IMR-90 (cell line): ENCODE measurements around the gene MINK1. TPM values are rescaled to one million over a fixed set of nuclear protein-coding genes. Genes with fewer than 3 reads are reported as not detected.
A peak's percentile ranks its signal among the peaks of the same experiment; 100 is the strongest.

Source experiments
- ATAC-seq: fragments of 200-7000 bp; cut with Tn5 transposase; 2 replicates; pipeline ENCODE4 v1.9.1; 2020; ENCODE audit warnings: low read depth, mild to moderate bottlenecking, moderate library complexity
- BruUV-seq: library from RNA; stranded (reverse); fragments of 400-500 nt; replicated peaks from 2 replicates; lab custom pipeline; 2021; lab: Mats Ljungman, UMichigan
- CTCF ChIA-PET: fragments of 300-600 bp; formaldehyde crosslinking; extraction: SDS; loops from one replicate; lab custom pipeline; 2021; ENCODE audit warnings: antibody characterized with exemption; lab: Yijun Ruan, JAX
- POLR2A ChIA-PET: fragments of 300-600 bp; sonication (Branson Sonifier 250); formaldehyde crosslinking; loops from one replicate; lab custom pipeline; 2022; ENCODE audit warnings: antibody characterized with exemption; ENCODE audit not compliant: unreplicated experiment; lab: Charles Lee
- DNase-seq: peaks from one replicate; pipeline ENCODE4 v3.0.0; 2013
- H2AFZ ChIP-seq: replicated peaks from 2 replicates; pipeline ENCODE3; 2013; ENCODE audit warnings: low read length, mild to moderate bottlenecking; ENCODE audit not compliant: poor library complexity
- H2AK5ac ChIP-seq: 2 replicates; pipeline ENCODE4 v1.6.1; 2013; ENCODE audit warnings: low read depth, low read length, inconsistent platforms
- H2AK9ac ChIP-seq: replicated peaks from 2 replicates; pipeline ENCODE3; 2013; ENCODE audit warnings: mild to moderate bottlenecking, low read depth, low read length, moderate library complexity; ENCODE audit not compliant: poor library complexity
- H2BK120ac ChIP-seq: 2 replicates; pipeline ENCODE4 v1.6.1; 2013; ENCODE audit warnings: low read depth, low read length, inconsistent platforms
- H2BK15ac ChIP-seq: 3 replicates; pipeline ENCODE4 v1.6.1; 2013; ENCODE audit warnings: low read depth, low read length, inconsistent platforms
- H2BK20ac ChIP-seq: 2 replicates; pipeline ENCODE4 v1.6.1; 2013; ENCODE audit warnings: low read depth, mild to moderate bottlenecking, inconsistent platforms, low read length, moderate library complexity
- H2BK5ac ChIP-seq: 2 replicates; pipeline ENCODE4 v1.6.1; 2013; ENCODE audit warnings: mild to moderate bottlenecking, low read depth, low read length, inconsistent platforms; ENCODE audit not compliant: poor library complexity, severe bottlenecking
- H3K14ac ChIP-seq: replicated peaks from 2 replicates; pipeline ENCODE4 v1.6.1; 2013; ENCODE audit warnings: low read depth, low read length, inconsistent platforms
- H3K18ac ChIP-seq: 2 replicates; pipeline ENCODE4 v1.6.1; 2013; ENCODE audit warnings: low read depth, low read length, control low read depth
- H3K23ac ChIP-seq: 2 replicates; pipeline ENCODE4 v1.6.1; 2013; ENCODE audit warnings: low read depth, low read length, inconsistent platforms
- H3K27ac ChIP-seq: 2 replicates; pipeline ENCODE4 v1.5.1; 2013; ENCODE audit warnings: mild to moderate bottlenecking, control low read depth, low read length; ENCODE audit not compliant: insufficient read depth
- H3K27me3 ChIP-seq: 2 replicates; pipeline ENCODE4 v1.6.1; 2013; ENCODE audit warnings: low read length; ENCODE audit not compliant: control insufficient read depth, insufficient read depth
- H3K36me3 ChIP-seq: 2 replicates; pipeline ENCODE4 v1.6.1; 2013; ENCODE audit warnings: low read length, mixed read lengths; ENCODE audit not compliant: control insufficient read depth, insufficient read depth
- H3K4ac ChIP-seq: 2 replicates; pipeline ENCODE4 v1.6.1; 2013; ENCODE audit warnings: low read depth, low read length, inconsistent platforms
- H3K4me1 ChIP-seq: 2 replicates; pipeline ENCODE4 v1.6.1; 2013; ENCODE audit warnings: low read length, mixed read lengths; ENCODE audit not compliant: control insufficient read depth, insufficient read depth
- H3K4me2 ChIP-seq: 2 replicates; pipeline ENCODE4 v1.6.1; 2013; ENCODE audit warnings: low read depth, mild to moderate bottlenecking, control low read depth, low read length, moderate library complexity
- H3K4me3 ChIP-seq: 2 replicates; pipeline ENCODE4 v1.5.1; 2013; ENCODE audit warnings: low read depth, mild to moderate bottlenecking, control low read depth, low read length, moderate library complexity; ENCODE audit not compliant: insufficient read depth
- H3K56ac ChIP-seq: 2 replicates; pipeline ENCODE4 v1.6.1; 2013; ENCODE audit warnings: low read length, inconsistent platforms; ENCODE audit not compliant: insufficient read depth; ENCODE audit errors: extremely low read depth
- H3K79me1 ChIP-seq, 2 experiments: 2 replicates each; pipeline ENCODE4 v1.6.1; 2013; ENCODE audit warnings: low read length in 2 of 2, inconsistent platforms in 1 of 2, low read depth in 1 of 2
- H3K9ac ChIP-seq: 2 replicates; pipeline ENCODE4 v1.6.1; 2013; ENCODE audit warnings: low read depth, low read length, control low read depth
- H3K9me1 ChIP-seq: 2 replicates; pipeline ENCODE4 v1.6.1; 2013; ENCODE audit warnings: low read length, inconsistent platforms; ENCODE audit not compliant: insufficient read depth
- H3K9me3 ChIP-seq: 2 replicates; pipeline ENCODE4 v1.6.1; 2013; ENCODE audit warnings: low read length; ENCODE audit not compliant: control insufficient read depth, insufficient read depth
- H4K20me1 ChIP-seq: 2 replicates; pipeline ENCODE4 v1.6.1; 2013; ENCODE audit warnings: low read length, inconsistent platforms; ENCODE audit not compliant: insufficient read depth
- H4K5ac ChIP-seq: 2 replicates; pipeline ENCODE4 v1.6.1; 2013; ENCODE audit warnings: mild to moderate bottlenecking, low read depth, low read length, control low read depth
- H4K8ac ChIP-seq, 2 experiments: 2 replicates each; pipeline ENCODE4 v1.6.1; 2013; ENCODE audit warnings: low read depth in 2 of 2, low read length in 2 of 2, control low read depth in 1 of 2, inconsistent platforms in 1 of 2
- H4K91ac ChIP-seq: 2 replicates; pipeline ENCODE4 v1.6.1; 2013; ENCODE audit warnings: low read depth, low read length, inconsistent platforms; ENCODE audit not compliant: insufficient read depth
- BHLHE40 ChIP-seq: fragments of 150-350 bp; IDR thresholded peaks from 2 replicates; pipeline ENCODE4 v1.6.1; 2016; ENCODE audit warnings: mild to moderate bottlenecking, low read depth, low read length
- CHD1 ChIP-seq: IDR thresholded peaks from 2 replicates; pipeline ENCODE4 v1.6.1; 2012; ENCODE audit warnings: low read depth, low read length, improper control_type of control experiment
- FOS ChIP-seq: fragments of 150-350 bp; IDR thresholded peaks from 2 replicates; pipeline ENCODE4 v1.6.1; 2016; ENCODE audit warnings: low read depth, low read length
- WGBS, 2 experiments: methylation state at CpG; one replicate each; pipeline versions ENCODE4 v1.1.5 to v1.1.7; 2013; ENCODE audit warnings: missing lambda C conversion rate in 2 of 2; ENCODE audit not compliant: insufficient read length in 1 of 2; ENCODE audit errors: extremely low coverage in 2 of 2; 5-methylcytosine and 5-hydroxymethylcytosine counted together
- dilution Hi-C: fragments of 300-500 bp; cut with HindIII; formaldehyde crosslinking; loops from one replicate; pipeline ENCODE4 v1.14.3; 2018; ENCODE audit warnings: low sequenced_read_pairs; ENCODE audit not compliant: unreplicated experiment
- in situ Hi-C: fragments of 300-500 bp; cut with MboI; formaldehyde crosslinking; loops from 3 replicates; pipeline ENCODE4 v1.14.3; 2019; ENCODE audit warnings: low sequenced_read_pairs, inconsistent platforms, mixed read lengths
- intact Hi-C: fragments of 100-400 bp; cut with micrococcal nuclease; formaldehyde crosslinking; loops from 2 replicates; pipeline ENCODE4 v1.10.0; 2022
- polyA plus RNA-seq, 3 experiments: library from polyadenylated mRNA; depleted of rRNA; stranded (reverse); fragments of >200 nt; gene quantifications; 2 replicates each; pipeline ENCODE4 v1.2.3, GENCODE V29; 2012; ENCODE audit warnings: low replicate concordance in 1 of 3
- total RNA-seq: library from RNA; depleted of rRNA; stranded (reverse); fragments of >200 nt; gene quantifications from 2 replicates; pipeline ENCODE4 v1.2.3, GENCODE V29; 2012

The MINK1 gene
- total and polyA plus RNA-seq, 2 of the 4 experiments (the other 2 are of a cell fraction), result 12.2 to 40.9 TPM

GRCh38 chr17:4839221-4839620, 6.1 kb downstream of the MINK1 start:
- Histone ChIP-seq H2BK20ac (no peak overlapping the region), H3K9ac (no peak overlapping the region), H2BK120ac (peak overlapping the region; percentile 27), H3K79me1 (peaks cover 40 to 84% of the 10 kb centered on the region in 2 experiments), H2BK15ac (0 out of 3 replicates have a peak overlapping the region, but pooled peaks have one; percentile 53), H3K4me2 (no peak overlapping the region), H3K4me3 (no peak overlapping the region), H4K20me1 (peaks cover 73% of the 10 kb centered on the region), H3K27me3 (no peaks in the 10 kb centered on the region), H3K9me3 (no peaks in the 10 kb centered on the region), H3K4me1 (peaks cover 19% of the 10 kb centered on the region), H3K4ac (peak overlapping the region; percentile 52), H3K56ac (no peak overlapping the region), H4K8ac (no peak overlapping the region), H3K36me3 (peaks cover 5% of the 10 kb centered on the region; the same call in 1 of the 2 replicates), H4K91ac (no peak overlapping the region), H3K27ac (peak overlapping the region; percentile 30; the same call in 1 of the 2 replicates), H2AK9ac (no peak overlapping the region), H2AFZ (no peak overlapping the region), H3K14ac (peak overlapping the region; percentile 59), H3K23ac (peak overlapping the region; percentile 48; the same call in 1 of the 2 replicates), H4K5ac (no peak overlapping the region), H3K9me1 (peaks cover 48% of the 10 kb centered on the region), H2BK5ac (no peak overlapping the region), H3K18ac (no peak overlapping the region), H2AK5ac (peak overlapping the region; percentile 44; the same call in 1 of the 2 replicates)
- no TSS peak for BruUV-seq
- POLR2A ChIA-PET, result no interaction called here
- no CpG with 5 or more reads among the region's 8 CpGs for WGBS, 2 experiments
- in situ Hi-C loops (no loop called here), dilution Hi-C loops (no loop called here), intact Hi-C loops (no loop called here)
- TF ChIP-seq BHLHE40 (no peak), FOS (no peak), CHD1 (no peak)
- CTCF ChIA-PET, result no interaction called here
- ATAC-seq (no peak), DNase-seq (no peak)
